Stimulated activated CD4-positive, alpha-beta T cell treated with anti-CD3 and anti-CD28 coated beads, Interleukin-4, amount 100 ng/mL, for 48 hours (primary cell): ENCODE measurements around the gene CTU2.

Source experiments
- DNase-seq, 2 donors: peaks; one replicate each; pipeline ENCODE4 v3.0.0-alpha.2; 2020; ENCODE audit warnings: low read depth in 2 of 2

Gene CTU2

GRCh38 chr16:88681709-88682451 is 24.4 kb upstream of the CTU2 start:
- peak; percentile 69 to 70 for DNase-seq

GRCh38 chr16:88684569-88685155 is 21.6 kb upstream of the CTU2 start:
- DNase-seq: no peak

- DNase-seq: peak in 1 of 2 donors; percentile 66
These were observed 20.9 kb upstream of the CTU2 start for GRCh38 chr16:88685156-88686061.

GRCh38 chr16:88686062-88686438 is 20.3 kb upstream of the CTU2 start:
- DNase-seq: no peak

- peak; percentile 82 to 87 for DNase-seq
These were observed 19.7 kb upstream of the CTU2 start, which contains the start of gene SNAI3 for GRCh38 chr16:88686439-88687253. Gene SNAI3 (minus strand): TSS chr16:88686507. CDS start chr16:88686406, 101 bp downstream.

- no peak for DNase-seq
These were observed 19.1 kb upstream of the CTU2 start for GRCh38 chr16:88687254-88687576.

GRCh38 chr16:88687676-88688012 is 18.7 kb upstream of the CTU2 start:
- DNase-seq: no peak

GRCh38 chr16:88688013-88688778 is 18.1 kb upstream of the CTU2 start:
- no peak for DNase-seq

GRCh38 chr16:88690341-88691128 is 15.8 kb upstream of the CTU2 start:
- no peak for DNase-seq

GRCh38 chr16:88691129-88691813 is 15.0 kb upstream of the CTU2 start:
- DNase-seq: no peak

GRCh38 chr16:88691924-88692560 is 14.3 kb upstream of the CTU2 start:
- no peak for DNase-seq

- DNase-seq: no peak
These were observed 13.4 kb upstream of the CTU2 start for GRCh38 chr16:88692861-88693260.

- DNase-seq: no peak
These were observed 12.7 kb upstream of the CTU2 start for GRCh38 chr16:88693420-88694177.

- DNase-seq: no peak
These were observed 11.8 kb upstream of the CTU2 start for GRCh38 chr16:88694221-88695087.

GRCh38 chr16:88695218-88695617 is 11.1 kb upstream of the CTU2 start:
- no peak for DNase-seq

- no peak for DNase-seq
These were observed 10.6 kb upstream of the CTU2 start for GRCh38 chr16:88695753-88696152.

- DNase-seq: no peak
These were observed 9.9 kb upstream of the CTU2 start for GRCh38 chr16:88696441-88696840.
